HuH-7 (cell line): Measurements from ENCODE around the gene DSP.
A peak's percentile ranks its signal among the peaks of the same experiment; 100 is the strongest.

Source experiments
- DNase-seq: peaks from one replicate; pipeline ENCODE4 v3.0.0; 2011; ENCODE audit warnings: low spot score

Gene DSP

DNA sequence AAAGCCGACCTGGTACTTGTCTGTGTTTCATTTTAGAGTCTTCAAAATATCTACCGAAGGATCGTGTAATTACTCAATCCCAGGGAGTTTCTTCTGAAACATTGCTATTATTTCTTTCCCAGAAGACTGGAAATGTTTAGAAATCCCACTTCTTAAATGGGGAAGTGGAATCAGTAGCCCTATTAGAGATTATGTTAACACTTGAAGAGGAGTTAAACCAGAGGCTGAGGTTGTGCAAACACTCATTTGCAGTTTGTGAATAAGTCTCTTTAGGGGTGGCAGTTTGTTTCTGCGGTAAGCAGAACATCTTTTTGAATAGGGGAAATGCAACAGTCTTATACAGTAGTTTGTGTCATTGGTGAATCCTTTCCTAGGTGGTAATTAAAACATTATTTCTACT lies 21.3 kb downstream of the DSP start:
- no peak for DNase-seq

DNA sequence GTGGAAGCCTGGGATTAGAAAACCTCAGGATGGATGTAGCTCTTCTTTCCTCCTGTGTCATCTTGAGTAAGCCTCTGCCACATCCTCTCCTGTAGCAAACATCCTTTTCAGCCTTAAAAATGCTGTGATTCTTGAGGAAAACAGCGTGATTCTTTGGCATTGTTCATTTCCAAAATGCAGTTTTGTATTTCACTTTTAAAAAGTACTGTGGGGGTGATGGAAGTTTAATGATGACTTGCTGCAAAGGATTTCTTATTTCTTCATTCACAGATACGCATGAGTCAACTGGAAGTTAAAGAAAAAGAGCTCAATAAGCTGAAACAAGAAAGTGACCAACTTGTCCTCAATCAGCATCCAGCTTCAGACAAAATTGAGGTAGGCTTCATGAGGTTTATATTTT lies 24.6 kb downstream of the DSP start:
- DNase-seq = no peak

DNA sequence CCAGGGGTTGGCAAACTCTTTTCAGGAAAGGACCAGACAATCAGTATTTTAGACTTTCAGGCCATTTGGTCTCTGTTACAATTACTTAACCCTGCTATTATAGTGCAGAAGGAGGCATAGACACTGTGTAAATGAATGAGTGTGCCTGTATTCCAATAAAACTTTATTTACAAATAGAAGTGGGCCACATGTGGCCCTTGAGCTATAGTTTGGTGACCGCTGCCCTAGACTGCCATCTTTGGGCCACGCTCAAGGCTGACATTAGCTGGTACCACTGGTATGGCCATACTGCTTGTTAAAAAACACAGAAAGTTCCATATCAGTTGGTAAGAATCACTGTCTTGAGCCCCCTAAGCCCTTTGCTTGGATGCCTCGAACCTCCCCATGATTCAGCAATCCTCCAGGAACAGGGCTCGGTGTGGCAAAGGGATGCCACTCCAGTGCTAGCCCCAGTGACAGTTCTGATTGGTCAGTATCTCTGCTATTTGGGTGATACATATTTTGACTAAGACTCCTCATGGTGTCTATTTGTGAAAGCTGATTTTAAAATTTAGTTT lies 25.2 kb downstream of the DSP start:
- no peak for DNase-seq

DNA sequence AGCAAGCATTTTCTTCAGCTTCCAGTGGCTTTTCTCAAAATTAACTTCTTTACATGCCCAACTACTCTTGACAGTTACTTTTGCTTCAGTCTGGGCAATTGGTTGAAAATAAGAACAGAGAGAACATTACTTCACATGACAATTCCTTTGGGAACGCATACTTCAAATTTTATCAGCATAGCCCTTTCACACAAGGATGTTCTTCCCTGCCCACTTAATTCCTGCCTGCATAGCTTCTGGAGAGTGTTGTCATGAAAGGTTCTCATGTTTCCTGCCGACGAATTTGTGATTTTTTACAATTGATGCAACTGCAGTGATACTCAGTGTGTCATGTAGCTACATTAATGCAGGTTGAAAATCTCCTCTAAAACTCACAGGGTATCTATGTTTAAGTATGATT lies 26.6 kb downstream of the DSP start:
- DNase-seq = no peak

DNA sequence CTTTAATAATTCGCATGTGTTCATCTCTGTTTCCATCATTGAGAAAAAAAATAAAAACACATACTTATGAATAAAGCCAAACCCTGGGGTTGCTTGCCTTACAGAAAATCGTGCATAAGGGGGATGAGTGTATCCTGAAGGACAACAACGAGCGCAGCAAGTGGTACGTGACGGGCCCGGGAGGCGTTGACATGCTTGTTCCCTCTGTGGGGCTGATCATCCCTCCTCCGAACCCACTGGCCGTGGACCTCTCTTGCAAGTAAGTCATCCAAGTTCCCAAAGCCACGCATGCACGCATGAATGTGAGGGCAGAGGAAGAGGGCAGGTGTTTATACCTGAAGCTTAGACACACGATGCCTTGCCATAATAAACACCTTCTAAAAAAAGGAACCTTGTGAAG lies 27.6 kb downstream of the DSP start:
- no peak for DNase-seq

DNA sequence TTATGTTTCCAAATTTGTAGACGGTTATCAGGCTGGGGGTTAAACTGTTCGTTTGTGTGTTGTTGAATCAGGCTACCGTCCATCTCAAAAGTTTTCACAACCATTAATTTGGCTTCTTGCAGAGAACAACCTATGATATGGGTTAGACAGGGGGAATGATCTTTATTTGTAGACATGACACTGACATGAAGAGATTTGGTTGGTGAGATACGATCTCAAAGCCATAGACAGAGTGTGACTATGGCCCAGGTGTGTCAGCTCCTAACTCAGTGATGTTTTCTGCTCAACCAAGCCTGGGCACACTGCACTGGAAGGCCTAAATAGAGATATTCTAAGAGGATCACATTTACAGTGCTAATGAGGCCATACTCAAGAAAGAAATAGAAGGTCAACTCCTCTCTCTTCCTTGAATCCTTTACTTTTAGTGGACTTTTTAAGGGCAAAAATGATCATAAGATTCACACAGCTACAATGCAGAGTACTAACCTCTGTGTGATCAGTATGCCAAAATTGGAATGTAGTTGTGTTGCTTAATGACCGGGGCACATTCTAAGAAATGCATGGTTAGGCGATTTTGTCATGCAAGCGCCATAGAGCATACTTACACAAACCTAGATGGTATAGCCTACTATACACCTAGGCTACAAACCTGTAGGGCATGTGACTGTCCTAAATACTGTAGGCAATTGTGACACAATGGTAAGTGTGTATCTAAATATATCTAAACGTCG lies 30.9 kb downstream of the DSP start:
- DNase-seq = no peak

DNA sequence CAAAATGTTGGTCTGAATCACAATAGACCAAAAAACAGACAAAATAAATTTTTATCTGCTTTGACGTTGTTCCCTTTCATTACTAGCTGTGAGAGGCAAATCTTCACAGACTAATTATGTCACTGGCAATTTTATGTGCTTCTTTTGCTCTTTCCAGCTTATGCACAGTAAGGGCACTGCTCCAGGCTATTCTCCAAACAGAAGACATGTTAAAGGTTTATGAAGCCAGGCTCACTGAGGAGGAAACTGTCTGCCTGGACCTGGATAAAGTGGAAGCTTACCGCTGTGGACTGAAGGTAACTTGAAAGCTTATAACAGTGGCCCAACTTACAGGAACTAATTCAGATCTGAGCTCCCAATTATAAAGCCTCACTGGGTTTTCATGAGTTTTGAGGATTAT lies 33.0 kb downstream of the DSP start:
- no peak for DNase-seq

DNA sequence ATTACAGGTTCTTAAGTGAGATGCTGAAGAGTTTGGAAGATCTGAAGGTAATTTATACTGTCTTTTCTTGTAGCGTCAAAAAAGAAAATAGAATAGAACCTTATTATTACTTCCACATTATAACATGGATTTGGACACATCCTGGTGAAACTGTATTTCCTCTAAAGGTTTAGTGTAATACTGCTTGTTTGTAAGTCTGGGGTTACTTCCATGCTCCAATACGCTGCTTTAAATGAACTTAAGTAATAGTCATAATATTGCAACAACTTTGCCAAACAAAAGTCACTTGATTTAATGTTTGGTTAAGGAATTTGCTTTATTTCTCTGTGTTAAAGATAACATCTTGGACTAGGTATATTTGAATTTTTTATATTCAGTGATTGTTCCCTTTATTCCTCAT lies 37.0 kb downstream of the DSP start:
- DNase-seq = no peak

DNA sequence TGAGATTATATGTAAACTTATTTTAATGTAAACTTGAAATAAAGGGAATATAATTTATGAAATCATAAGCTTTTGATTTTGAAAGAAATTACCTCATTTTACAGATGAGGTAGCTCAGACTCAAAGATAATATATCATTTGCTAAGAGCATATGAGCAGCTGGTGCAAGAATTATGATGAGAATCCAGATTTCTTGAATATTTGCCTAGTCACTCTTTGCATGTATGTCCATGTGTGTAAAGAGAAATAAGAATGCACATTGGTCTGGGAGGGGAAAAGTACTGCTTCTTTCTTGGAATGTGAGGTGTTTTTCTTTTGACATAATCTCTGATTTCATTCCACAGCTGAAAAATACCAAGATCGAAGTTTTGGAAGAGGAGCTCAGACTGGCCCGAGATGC lies 37.5 kb downstream of the DSP start:
- DNase-seq = no peak

DNA sequence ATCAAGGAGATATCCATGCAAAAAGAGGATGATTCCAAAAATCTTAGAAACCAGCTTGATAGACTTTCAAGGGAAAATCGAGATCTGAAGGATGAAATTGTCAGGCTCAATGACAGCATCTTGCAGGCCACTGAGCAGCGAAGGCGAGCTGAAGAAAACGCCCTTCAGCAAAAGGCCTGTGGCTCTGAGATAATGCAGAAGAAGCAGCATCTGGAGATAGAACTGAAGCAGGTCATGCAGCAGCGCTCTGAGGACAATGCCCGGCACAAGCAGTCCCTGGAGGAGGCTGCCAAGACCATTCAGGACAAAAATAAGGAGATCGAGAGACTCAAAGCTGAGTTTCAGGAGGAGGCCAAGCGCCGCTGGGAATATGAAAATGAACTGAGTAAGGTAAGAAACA lies 38.4 kb downstream of the DSP start:
- no peak for DNase-seq

DNA sequence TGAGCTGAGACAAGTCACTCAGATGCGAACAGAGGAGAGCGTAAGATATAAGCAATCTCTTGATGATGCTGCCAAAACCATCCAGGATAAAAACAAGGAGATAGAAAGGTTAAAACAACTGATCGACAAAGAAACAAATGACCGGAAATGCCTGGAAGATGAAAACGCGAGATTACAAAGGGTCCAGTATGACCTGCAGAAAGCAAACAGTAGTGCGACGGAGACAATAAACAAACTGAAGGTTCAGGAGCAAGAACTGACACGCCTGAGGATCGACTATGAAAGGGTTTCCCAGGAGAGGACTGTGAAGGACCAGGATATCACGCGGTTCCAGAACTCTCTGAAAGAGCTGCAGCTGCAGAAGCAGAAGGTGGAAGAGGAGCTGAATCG lies 39.1 kb downstream of the DSP start:
- DNase-seq = no peak

DNA sequence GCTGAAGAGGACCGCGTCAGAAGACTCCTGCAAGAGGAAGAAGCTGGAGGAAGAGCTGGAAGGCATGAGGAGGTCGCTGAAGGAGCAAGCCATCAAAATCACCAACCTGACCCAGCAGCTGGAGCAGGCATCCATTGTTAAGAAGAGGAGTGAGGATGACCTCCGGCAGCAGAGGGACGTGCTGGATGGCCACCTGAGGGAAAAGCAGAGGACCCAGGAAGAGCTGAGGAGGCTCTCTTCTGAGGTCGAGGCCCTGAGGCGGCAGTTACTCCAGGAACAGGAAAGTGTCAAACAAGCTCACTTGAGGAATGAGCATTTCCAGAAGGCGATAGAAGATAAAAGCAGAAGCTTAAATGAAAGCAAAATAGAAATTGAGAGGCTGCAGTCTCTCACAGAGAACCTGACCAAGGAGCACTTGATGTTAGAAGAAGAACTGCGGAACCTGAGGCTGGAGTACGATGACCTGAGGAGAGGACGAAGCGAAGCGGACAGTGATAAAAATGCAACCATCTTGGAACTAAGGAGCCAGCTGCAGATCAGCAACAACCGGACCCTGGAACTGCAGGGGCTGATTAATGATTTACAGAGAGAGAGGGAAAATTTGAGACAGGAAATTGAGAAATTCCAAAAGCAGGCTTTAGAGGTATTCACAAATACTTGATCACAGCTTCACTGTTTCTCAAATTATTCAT lies 39.6 kb downstream of the DSP start:
- peak; percentile 63 for DNase-seq

DNA sequence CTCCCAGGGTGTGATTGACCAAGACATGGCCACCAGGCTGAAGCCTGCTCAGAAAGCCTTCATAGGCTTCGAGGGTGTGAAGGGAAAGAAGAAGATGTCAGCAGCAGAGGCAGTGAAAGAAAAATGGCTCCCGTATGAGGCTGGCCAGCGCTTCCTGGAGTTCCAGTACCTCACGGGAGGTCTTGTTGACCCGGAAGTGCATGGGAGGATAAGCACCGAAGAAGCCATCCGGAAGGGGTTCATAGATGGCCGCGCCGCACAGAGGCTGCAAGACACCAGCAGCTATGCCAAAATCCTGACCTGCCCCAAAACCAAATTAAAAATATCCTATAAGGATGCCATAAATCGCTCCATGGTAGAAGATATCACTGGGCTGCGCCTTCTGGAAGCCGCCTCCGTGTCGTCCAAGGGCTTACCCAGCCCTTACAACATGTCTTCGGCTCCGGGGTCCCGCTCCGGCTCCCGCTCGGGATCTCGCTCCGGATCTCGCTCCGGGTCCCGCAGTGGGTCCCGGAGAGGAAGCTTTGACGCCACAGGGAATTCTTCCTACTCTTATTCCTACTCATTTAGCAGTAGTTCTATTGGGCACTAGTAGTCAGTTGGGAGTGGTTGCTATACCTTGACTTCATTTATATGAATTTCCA lies 43.9 kb downstream of the DSP start:
- no peak for DNase-seq

DNA sequence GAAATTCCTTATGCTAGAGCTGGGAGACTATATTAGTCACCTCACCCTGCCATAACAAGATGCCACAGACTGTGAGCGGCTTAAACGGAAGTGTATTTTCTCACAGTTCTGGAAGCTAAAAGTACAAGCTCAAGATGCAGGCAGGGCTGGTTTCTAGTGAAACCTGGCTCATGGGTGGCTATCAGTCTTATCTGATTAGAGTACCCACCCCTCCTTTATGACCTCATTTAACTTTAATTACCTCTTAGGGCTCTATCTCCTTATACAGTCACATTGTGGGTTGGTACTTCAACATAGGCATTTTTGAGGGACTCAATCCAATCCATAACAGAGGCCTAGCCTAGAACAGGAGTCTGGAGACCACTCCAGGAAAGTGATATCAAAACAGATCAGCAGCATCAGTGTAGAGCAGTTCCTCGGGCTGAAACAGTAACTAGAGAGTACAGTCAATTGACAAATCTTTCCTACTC lies 46.2 kb downstream of the DSP start:
- no peak for DNase-seq

DNA sequence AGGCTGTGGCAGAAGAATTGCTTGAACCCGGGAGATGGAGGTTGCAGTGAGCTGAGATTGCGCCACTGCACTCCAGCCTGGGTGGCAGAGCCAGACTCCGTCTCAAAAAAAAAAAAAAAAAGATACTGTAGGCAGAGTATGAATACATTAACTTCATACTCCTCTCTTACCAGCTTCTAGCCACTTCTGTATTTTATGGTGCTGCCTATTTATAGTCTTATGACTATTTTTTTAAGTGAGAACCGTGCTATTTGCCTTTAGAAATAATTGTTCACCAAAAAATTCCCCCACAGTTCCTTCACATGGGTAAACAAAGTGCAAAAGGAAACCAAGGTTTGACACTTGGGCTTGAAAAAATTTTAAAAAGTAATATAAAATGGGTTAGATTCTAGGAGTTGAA lies 47.0 kb downstream of the DSP start:
- DNase-seq = no peak

DNA sequence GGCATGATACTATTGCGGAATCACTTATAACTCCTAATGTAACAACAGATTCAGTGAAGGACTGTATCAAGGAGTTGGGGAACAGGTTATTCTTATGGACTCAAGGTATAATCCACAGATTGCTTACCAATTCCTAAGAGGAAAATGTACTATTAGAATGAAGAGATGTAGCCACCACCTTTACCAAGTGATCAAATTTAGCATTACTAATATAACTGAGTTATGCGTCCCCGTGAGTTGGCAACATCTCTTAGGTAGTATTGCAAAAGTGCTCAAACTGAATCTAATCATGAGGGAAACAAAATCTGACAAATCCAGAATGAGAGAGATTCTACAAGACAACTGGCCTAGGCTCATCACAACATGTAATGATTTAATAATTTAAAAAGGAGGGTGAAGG lies 47.8 kb downstream of the DSP start:
- no peak for DNase-seq

DNA sequence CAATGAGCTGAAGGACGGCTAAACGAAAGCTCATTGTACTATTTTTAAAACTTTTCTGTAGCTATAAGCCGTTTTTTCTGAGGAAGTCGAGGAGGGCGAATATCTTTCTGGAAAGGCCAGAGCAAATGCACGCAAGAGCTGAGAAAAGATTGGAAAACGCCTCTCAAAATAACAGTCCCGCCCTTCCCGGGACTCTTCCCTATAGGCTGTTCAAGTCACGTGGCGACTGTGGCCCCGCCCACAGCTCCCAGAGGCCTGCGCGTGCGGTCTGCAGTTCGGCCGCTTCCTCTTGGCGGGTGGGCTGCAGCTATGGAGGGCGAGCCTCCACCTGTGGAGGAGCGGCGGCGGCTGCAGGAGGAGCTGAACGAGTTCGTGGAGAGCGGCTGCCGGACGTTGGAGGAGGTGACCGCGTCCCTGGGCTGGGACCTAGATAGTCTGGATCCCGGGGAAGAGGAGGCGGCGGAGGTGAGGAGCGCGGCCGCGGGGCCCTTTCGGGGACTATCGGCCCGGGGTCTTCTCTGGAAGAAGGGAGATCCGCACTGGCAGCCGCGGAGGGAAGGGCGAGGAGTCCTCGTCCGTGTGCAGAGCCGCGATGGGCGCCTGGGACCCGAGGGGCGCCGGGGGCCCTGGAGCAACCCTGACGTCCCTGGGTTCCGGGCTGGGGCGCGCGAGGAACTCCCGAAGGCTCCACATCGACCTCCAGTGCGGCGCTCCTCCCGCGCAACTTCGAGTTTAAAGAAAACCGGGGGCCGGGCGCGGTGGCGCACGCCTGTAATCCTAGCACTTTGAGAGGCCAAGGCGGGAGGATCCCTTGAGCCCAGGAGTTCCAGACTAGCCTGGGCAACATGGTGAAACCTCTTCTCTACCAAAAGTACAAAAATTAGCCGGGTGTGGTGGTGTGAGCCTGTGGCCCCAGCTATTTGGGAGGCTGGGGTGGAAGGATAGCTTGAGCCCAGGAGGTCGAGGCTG lies 48.8 kb downstream of the DSP start, which contains the start of gene SNRNP48:
SNRNP48 (plus strand) TSS at position 250 of the 969 bp plus-strand sequence; CDS start at position 310, 60 bp downstream.
- peak; percentile 70 for DNase-seq

DNA sequence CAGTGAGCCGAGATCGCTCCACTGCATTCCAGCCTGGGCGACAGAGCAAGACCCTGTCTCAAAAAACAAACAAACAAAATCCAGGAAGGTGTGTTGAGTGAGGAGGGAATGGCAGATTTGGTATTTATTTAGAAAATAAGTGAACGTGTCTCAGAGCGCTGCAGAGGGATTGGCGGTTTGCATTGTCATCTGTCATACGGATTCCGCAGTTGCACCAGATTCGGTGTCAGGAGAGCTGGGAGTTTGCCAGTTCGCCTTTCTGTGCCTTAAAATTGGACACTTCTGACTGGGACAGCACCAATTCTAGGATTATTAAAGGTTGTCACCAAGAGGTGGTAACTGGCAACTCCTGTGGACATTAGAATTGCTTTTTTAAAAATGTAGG lies 49.4 kb downstream of the DSP start:
- no peak for DNase-seq

DNA sequence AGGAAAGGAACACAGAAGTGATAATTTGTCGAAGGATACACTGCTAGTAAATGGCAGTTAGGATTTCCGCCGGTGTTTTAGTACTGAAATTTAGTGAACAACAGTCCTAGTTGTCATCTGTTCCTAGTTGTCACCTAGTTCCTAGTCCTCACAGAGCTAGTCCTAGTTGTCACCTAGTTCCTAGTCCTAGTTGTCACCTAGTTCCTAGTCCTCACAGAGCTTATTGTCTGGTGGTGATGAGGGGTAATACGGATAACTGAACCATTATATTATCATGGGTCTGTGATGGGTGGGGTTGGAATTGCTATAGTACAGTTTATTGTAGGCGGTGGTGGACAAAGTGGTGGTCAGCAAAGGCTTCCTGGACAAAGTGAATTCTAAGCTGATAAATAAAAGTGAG lies 50.3 kb downstream of the DSP start:
- DNase-seq = no peak

DNA sequence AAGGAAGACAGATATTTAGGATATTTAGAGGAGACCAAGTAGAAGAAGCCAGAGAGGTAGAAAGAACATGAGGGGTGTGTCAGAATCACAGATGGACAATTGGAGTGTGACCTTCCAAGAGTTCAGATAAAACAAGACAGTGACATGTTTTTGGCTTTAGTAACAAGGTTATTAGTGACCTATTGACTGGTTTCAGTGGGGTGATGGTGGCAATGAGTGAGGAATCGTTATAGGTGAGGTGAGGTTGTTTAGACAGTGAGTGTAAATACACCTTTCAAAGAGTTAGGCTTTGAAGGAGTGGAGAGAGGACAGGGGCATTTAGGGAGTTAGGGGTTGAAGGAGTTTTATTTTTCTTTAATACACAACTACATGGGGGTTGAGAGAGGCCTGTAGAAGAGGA lies 51.8 kb downstream of the DSP start:
- no peak for DNase-seq

DNA sequence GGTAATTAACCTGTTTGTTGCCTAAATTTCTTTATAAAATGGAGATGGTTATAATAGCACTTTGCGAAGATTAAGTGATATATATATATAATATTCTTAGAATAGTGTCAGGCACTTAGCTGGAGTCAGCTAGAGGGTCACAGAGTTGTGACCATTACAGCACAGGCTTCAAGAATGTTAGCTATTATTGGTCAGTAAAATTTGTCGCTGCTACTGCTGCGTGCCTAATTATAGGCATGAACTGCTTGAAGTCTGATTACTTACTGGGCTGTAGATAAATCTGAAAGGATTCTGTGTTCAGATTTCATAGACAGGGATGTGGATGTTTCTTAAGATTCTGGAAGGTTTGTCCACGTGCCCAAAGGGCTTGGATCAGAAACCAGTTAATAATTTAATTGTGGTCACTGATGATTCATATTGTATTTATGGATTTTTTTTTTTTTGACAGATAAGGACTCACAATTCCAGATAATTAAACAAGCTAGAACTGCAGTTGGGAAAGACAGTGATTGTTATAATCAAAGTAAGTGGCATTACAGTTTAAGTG lies 53.2 kb downstream of the DSP start:
- DNase-seq = no peak

DNA sequence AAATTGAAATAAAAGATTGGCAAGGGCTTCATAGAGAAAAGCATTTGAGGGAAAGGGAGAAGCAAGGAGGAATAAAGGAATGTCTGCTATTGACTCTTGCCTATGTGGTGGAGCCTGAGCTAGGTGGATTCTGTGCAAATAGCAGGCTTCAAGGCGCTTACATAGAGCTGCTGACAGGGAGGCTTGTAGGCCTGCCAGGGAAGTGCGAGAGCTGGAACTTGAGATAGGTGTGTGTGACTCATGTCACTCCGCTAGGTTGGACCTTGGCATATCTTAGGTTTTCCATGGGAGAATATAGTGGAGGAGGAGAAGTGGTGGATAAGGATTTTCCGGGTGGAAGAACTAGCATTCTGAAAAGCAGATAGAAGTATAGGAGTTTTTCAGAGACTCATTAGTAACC lies 62.5 kb downstream of the DSP start:
- no peak for DNase-seq
